GM21576 (cell line): Measurements from ENCODE around the gene CADM3.

ENCODE experiments used
- ATAC-seq: cut with Tn5 transposase; IDR thresholded peaks from one replicate; pipeline ENCODE4 v1.9.1; 2021; ENCODE audit warnings: mild to moderate bottlenecking, moderate library complexity; ENCODE audit not compliant: unreplicated experiment

The CADM3 gene

DNA sequence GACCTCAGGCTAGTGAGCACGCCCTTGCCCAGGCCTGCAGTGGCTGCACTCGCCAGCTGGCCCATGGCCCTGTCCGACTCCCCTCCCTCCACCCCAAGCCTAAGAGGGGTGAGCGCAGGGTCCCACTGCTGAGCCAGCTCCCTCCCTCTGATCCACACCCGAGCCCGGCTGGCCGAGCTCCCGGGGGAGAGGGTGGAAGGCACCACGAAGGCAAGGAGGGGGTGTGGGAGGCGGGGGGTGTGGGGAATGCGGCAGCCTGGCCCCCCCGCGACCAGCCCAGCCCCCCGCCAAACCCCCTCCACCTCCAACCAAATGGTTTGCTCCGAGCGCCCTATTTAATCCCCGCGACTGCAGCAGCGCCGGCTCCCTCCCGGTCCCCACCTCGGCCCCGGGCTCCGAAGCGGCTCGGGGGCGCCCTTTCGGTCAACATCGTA, at the start of gene CADM3:
CADM3 (plus strand) TSS at position 362 of the 434 bp plus-strand sequence. CDS start 151 bp downstream, outside the sequence.
- ATAC-seq = no peak

DNA sequence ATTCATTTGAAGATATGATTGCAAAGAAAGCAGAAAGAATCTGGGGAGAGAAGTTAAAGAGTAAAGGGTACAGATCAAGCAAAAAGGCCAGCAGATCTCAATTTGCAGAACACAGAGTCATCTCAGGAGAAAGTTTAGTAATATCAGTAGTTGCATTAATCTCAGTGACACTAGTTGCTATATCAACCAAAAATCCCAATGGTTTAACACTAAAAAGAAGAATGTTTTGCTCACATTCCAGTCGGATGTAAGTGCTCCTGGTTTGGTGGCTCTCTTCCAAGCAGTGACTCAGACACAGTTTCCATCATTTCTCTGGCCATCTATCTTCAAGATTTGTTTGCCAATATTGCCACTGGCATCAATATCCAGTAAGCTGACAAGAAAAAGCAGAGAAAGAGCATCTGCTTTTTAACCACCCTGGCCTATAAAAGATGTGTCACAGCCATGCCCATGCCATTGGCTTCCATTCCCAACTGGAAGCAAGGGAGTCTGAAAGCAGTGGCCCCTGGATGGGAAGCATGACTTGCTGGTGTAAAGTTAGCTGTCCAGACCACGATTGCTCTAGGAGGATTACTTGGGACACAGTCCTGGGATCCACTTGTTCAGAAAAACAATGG, 49.3 kb upstream of the CADM3 start:
- ATAC-seq = no peak

DNA sequence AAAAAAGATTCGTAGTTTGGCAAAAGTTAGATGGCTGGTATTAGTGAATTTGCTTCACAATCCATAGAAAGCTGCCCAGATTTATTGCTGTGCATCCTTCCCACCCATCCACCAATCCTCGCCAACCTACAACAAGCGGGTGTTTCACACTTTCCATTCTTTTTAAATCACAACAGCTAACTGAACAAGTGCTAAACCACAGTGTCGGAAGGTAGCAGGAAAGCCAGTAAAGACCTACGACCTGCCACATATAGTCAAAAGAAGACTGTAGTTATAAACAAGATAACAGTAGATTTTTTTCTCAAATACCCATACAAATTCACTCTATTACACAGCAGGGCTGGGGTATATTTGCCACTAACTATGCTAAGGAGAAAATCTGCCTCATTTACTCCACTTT, 47.8 kb upstream of the CADM3 start:
- no peak for ATAC-seq

- ATAC-seq = no peak
Observed at GRCh38 chr1:159132271-159132881, 39.0 kb upstream of the CADM3 start.

GRCh38 chr1:159140474-159140873, 30.9 kb upstream of the CADM3 start:
- no peak for ATAC-seq

DNA sequence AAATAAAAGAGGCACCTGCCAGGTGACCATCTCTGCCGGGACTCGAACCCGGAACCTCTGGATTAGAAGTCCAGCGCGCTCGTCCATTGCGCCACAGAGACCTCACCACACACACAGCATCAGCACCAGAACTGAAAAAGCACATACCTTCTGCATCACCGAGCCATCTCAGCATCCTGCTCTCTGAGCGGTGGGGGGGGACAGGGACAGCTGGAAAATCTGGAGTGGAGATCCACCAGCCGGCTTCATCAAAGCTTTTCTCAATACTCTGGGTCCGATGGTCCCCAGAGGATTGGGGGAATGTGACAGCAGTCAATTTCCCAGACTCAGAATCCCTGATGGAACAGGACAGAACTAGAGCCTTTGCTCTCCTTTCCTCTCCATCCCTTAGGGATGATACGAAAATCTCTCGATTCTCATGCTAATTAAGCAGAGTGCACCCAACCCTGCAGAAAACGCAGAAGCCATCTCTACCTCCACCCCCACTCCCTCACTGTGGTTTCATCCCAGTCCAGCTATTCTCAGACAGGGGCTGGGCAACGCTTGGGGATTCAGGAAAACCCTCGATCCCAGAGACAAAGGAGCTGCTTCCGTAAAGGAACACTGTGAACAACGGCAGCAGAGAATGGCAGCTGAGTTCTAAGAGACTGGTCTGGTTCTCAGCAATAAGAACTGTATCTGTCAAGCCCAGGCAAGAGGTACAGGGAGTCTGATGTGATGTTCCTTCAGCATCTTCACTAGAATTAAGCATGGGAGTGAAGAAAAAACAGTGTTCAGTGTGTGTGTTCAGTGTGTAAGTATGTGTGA, 29.6 kb upstream of the CADM3 start:
- no peak for ATAC-seq

DNA sequence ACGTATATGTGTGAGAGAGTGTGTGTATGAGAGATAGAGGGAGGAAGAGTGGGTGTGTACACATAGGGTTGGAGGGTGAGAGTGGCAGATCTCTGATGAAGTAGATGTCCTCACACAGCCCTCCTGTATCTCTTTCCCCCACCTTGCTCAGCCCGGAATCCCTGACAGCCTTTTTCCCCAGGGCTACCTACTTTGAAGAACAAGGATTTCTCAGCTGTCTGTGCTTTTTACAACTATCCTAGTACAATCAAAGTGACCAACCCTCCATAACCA, 29.1 kb upstream of the CADM3 start:
- ATAC-seq = no peak

DNA sequence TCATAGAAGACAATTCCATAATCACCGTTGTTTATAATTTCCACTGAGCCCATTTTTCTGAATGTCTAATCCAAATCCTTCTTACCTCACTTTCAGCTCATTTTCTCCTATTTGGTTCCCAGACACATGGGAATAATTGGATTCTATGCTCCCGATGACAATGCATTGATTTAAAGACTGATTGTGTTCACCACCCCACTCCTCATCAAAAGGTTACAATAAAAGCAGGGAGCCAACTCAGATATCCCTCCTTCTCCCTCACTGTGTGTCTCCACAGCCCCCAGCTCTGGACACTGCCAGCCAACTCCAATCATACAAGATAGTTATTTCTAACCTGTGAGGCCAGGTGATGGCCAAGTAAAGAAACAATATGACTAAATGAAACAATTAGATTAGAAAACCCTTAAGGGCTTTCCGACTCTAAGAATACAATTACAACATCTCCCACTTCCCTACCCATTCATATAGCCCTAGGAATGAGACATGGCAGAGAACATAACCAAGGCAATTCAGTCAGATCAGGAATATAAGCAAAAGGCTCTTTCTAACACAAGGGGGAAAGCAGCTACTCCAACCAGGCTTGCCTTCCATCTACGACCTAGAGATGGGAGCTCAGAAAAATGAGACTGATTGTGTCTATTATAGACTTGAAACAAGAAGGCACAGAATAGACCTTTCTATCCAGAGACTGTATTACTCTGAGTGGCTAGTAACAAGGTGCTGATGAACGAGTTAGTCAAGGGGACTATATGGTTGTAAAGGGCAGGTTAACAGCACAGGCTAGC, 28.5 kb upstream of the CADM3 start:
- no peak for ATAC-seq

- ATAC-seq = no peak
Observed at GRCh38 chr1:159144571-159144970, 26.8 kb upstream of the CADM3 start.

- no peak for ATAC-seq
Observed at GRCh38 chr1:159146980-159147379, 24.4 kb upstream of the CADM3 start.

GRCh38 chr1:159152031-159152430, 19.4 kb upstream of the CADM3 start:
- ATAC-seq = no peak

- peak; percentile 88 for ATAC-seq
Observed at GRCh38 chr1:159161001-159161718, 10.3 kb upstream of the CADM3 start.

GRCh38 chr1:159161719-159162026, 9.7 kb upstream of the CADM3 start:
- ATAC-seq = no peak

GRCh38 chr1:159162516-159163265, 8.7 kb upstream of the CADM3 start:
- ATAC-seq = no peak

DNA sequence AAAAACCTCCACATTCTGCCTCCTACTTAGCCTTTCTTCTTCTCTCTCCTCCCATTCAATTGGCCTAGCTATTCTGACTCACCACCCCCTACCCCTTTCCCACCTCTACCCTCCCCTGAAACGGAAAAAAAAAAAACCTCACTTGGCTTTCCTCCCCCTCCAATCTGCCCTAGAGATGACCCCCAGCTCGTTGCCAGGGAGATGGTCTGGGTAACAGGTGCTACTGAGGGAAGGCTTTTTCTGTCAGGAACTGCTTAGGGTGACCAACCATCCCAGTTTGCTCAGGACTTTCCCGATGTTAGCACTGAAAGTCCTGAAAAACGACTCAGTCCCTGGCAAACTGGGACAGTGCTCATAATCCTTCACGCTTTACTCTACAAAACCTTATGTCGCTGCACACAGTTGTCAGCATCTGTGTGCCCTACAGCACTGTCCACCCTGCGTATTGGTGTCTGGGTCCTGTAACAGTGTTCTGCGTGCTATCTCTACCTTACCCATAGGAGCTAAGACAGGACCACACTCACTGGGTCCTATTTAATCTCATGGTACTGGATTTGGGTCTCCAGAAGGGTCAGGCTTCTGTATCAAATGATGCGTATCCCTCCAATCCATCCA, 7.7 kb upstream of the CADM3 start:
- ATAC-seq = no peak

DNA sequence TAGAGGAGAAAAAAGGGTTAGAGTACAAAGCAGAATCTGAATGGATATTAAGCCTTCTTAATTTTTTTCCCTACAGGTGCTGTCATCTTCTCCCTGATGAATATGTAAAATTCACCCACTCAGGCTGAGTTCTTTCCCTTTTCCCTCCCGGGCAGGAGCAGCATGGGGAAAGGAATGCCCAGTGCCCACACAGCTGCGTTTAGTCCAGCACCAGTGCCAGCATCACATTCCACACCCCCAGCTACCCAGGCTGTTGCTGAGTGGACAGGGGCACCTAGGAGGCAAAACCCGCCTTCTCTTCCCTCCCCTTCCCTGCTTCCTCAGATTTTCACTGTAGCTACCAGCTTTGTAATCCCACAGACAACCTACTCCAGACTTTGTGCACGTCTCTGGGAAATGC, 3.4 kb upstream of the CADM3 start:
- ATAC-seq = no peak

DNA sequence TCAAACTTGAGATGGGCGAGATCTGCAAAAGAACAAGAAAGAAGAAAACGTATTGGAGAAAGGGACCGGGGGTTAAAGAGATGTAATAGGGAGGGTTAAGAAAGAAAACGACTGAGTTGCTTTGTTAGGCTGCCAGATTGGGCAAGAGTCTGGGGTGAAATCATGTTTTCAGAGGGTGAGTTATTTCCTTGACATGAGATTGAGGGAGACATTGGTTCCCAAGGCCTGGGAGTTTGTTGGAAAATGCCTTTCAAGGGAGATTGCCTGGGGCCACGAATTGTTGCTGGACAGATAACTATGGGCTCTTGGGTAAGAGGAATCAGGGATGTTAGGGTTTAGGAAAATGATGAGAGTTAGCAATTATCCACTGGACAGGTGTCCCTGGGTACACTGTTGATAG, 776 bp upstream of the CADM3 start:
- ATAC-seq = no peak

DNA sequence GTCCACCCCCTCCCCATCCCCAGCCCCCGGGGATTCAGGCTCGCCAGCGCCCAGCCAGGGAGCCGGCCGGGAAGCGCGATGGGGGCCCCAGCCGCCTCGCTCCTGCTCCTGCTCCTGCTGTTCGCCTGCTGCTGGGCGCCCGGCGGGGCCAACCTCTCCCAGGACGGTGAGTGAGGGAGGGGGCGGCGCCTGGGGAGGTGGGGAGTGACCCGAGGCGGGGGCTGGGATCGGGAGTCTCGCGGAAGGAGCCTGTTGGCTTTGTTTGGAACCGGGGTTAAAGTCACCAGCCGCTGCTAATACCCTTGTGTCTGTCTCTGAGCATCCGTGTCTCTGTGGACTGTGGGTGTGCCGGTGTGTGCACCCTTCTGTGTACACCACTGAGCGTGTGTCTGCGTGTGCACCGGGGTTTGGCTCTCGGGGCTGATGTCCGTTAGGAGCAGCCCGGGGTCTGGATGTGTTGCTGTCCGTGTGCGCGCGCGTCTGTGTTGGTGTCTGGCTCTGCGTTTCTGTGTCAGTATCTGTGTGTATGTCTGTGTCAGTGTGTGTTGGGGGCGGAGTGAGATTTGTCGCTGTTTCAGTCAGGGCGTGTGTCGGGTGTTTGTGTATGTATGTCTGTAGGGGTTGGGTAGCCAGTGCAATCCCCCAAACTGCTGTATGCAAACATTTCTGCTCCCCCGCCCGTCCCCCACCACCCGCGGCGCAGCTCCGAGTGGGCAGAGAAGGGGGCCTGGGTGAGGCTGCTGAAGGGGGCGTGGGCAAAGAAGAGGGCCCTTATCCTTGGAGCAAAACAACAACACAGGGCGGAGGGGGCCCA, 480 bp downstream of the CADM3 start:
- no peak for ATAC-seq
